ENCODE data around the gene MVB12B.

GRCh38 chr9:126485662-126486061 is 159.0 kb downstream of the MVB12B start:
- TF ChIP-seq, protein P1, sequence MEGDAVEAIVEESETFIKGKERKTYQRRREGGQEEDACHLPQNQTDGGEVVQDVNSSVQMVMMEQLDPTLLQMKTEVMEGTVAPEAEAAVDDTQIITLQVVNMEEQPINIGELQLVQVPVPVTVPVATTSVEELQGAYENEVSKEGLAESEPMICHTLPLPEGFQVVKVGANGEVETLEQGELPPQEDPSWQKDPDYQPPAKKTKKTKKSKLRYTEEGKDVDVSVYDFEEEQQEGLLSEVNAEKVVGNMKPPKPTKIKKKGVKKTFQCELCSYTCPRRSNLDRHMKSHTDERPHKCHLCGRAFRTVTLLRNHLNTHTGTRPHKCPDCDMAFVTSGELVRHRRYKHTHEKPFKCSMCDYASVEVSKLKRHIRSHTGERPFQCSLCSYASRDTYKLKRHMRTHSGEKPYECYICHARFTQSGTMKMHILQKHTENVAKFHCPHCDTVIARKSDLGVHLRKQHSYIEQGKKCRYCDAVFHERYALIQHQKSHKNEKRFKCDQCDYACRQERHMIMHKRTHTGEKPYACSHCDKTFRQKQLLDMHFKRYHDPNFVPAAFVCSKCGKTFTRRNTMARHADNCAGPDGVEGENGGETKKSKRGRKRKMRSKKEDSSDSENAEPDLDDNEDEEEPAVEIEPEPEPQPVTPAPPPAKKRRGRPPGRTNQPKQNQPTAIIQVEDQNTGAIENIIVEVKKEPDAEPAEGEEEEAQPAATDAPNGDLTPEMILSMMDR (IDR thresholded peaks at IDR 0.05 in 2 of 3, conservative IDR thresholded peaks at IDR 0.05 in 1 of 3; ENCODE audit: borderline replicate concordance in 1 of 3, insufficient read depth in 1 of 3, low read depth in 2 of 3, low read length in 2 of 3), result no peak
- TF ChIP-seq REST (IDR thresholded peaks at IDR 0.05; ENCODE audit: low read depth), result no peak
- no peak for TF ChIP-seq CEBPB (IDR thresholded peaks at IDR 0.05; ENCODE audit: low read depth)
- TF ChIP-seq POLR2A (IDR thresholded peaks at IDR 0.05; ENCODE audit: borderline replicate concordance, extremely low read depth, insufficient read depth, insufficient read length), result no peak
- no peak for TF ChIP-seq EZH2phosphoT487 (IDR thresholded peaks at IDR 0.05; ENCODE audit: borderline replicate concordance)
- TF ChIP-seq POLR2AphosphoS5 (IDR thresholded peaks at IDR 0.05; ENCODE audit: low read depth, low read length), result no peak
- no peak for TF ChIP-seq RAD21 (IDR thresholded peaks at IDR 0.05; ENCODE audit: low read depth)
- no peak for TF ChIP-seq SRF (IDR thresholded peaks at IDR 0.05; ENCODE audit: low read depth)
- TF ChIP-seq ATF3 (IDR thresholded peaks at IDR 0.05), result no peak
- no peak for TF ChIP-seq ZNF274 (IDR thresholded peaks at IDR 0.05; ENCODE audit: low read depth, low read length)
- TF ChIP-seq MAX (IDR thresholded peaks at IDR 0.05), result no peak
- no peak for TF ChIP-seq ZFX (IDR thresholded peaks at IDR 0.05)
- no peak for TF ChIP-seq EZH2 (IDR thresholded peaks at IDR 0.05)
- TF ChIP-seq YY1 (IDR thresholded peaks at IDR 0.05; ENCODE audit: extremely low read depth, insufficient replicate concordance, low read depth, low read length), result no peak

Measured in HCT116 (cell line).